ENCODE results near the gene C19orf81.

- TF ChIP-seq ARNT (IDR thresholded peaks at IDR 0.05), result no peak
- TF ChIP-seq FOXA1 (IDR thresholded peaks at IDR 0.05), result no peak
- no peak for TF ChIP-seq FOXK2 (IDR thresholded peaks at IDR 0.05)
- TF ChIP-seq BHLHE40 (IDR thresholded peaks at IDR 0.05; ENCODE audit: borderline replicate concordance), result no peak
- no peak for TF ChIP-seq ZNF384 (IDR thresholded peaks at IDR 0.05)
- TF ChIP-seq SP1 (IDR thresholded peaks at IDR 0.05), result no peak
These were observed 44.1 kb downstream of the C19orf81 start for GRCh38 chr19:50693064-50693975.
